Vagina (tissue), 2 donors: Measurements from ENCODE around the gene BCKDK. TPM values are rescaled to one million over a fixed set of nuclear protein-coding genes. Genes with fewer than 3 reads are reported as not detected.

Experiments
- DNase-seq, 2 donors: peaks; one replicate each; pipeline ENCODE4 v3.0.0-alpha.2; 2017; ENCODE audit errors: extremely low spot score in 2 of 2
- H3K27ac ChIP-seq: fragments of 200-600 bp; sonication (generic); one replicate; pipeline ENCODE4 v1.5.1; 2019
- H3K27me3 ChIP-seq: fragments of 200-600 bp; sonication (generic); one replicate; pipeline ENCODE4 v1.5.1; 2019
- H3K36me3 ChIP-seq, 2 donors: fragments of 200-600 bp; sonication (generic); one replicate each; pipeline ENCODE4 v1.5.1; 2017 to 2019
- H3K4me1 ChIP-seq: fragments of 200-600 bp; sonication (generic); one replicate; pipeline ENCODE4 v1.5.1; 2019
- H3K4me3 ChIP-seq, 2 donors: fragments of 200-600 bp; sonication (generic); 1 replicate in 1 of 2; 2 replicates in 1 of 2; pipeline ENCODE4 v1.5.1; 2016 to 2019
- H3K9me3 ChIP-seq: fragments of 200-600 bp; sonication (generic); one replicate; pipeline ENCODE4 v1.5.1; 2019
- POLR2A ChIP-seq, 2 donors: fragments of 450-650 bp; IDR thresholded peaks; one replicate each; pipeline ENCODE4 v1.6.1; 2017; ENCODE audit warnings: antibody characterized with exemption in 2 of 2, mild to moderate bottlenecking in 2 of 2, moderate library complexity in 2 of 2
- POLR2AphosphoS5 ChIP-seq, 2 donors: sonication (generic); formaldehyde crosslinking; IDR thresholded peaks; one replicate each; pipeline ENCODE4 v1.9.0; 2017; ENCODE audit warnings: antibody characterized with exemption in 2 of 2, mild to moderate bottlenecking in 2 of 2, low read depth in 1 of 2; ENCODE audit not compliant: insufficient read depth in 1 of 2
- intact Hi-C: fragments of 100-400 bp; cut with DNase I; formaldehyde crosslinking; loops from one replicate; pipeline ENCODE4 v1.15.1; 2023
- total RNA-seq: library from RNA; depleted of rRNA; stranded (reverse); fragments of >200 nt; gene quantifications from one replicate; pipeline ENCODE4 v1.2.3, GENCODE V29; 2016
- TF ChIP-seq, protein P1 (sequence below), 3 experiments: fragments of 450-650 bp in 2 of 3; fragments of 200-600 bp in 1 of 3; sonication (generic) in 1 of 3; IDR thresholded peaks; one replicate each; pipeline ENCODE4 v1.5.1; 2017 to 2019; ENCODE audit warnings: antibody characterized with exemption in 3 of 3, mild to moderate bottlenecking in 2 of 3, moderate library complexity in 2 of 3

The BCKDK gene
- total RNA-seq, 1 donor from 2014 or later: 48.9 TPM

DNA sequence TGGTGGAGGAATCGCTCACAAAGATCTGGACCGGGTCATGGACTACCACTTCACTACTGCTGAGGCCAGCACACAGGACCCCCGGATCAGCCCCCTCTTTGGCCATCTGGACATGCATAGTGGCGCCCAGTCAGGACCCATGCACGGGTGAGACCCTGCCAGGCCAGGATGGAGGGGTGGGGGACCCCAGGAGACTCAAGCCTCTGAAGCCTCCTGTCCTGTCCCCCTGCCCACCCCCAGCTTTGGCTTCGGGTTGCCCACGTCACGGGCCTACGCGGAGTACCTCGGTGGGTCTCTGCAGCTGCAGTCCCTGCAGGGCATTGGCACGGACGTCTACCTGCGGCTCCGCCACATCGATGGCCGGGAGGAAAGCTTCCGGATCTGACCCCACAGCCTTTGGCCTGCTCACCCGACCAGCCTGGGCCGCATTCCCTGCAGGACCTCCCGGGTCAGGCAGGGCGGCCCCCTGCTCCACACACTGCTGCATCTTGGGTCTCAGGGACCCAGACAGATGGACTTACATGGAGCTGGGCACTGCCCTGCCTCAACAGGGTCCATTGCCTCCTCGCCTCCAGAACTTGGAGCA is 3.8 kb downstream of the BCKDK start:
- Histone ChIP-seq H3K4me1 (peaks cover 31% of the 10 kb centered on the region), H3K4me3 (no peak overlapping the region), H3K9me3 (no peaks in the 10 kb centered on the region), H3K36me3 (peaks cover 0 to 32% of the 10 kb centered on the region in 2 donors), H3K27me3 (no peaks in the 10 kb centered on the region), H3K27ac (no peak overlapping the region)
- DNase-seq: no peak
- no peak for TF ChIP-seq POLR2AphosphoS5 (IDR thresholded peaks at IDR 0.05; ENCODE audit: insufficient read depth in 1 of 2, low read depth in 1 of 2)
- TF ChIP-seq, protein P1, sequence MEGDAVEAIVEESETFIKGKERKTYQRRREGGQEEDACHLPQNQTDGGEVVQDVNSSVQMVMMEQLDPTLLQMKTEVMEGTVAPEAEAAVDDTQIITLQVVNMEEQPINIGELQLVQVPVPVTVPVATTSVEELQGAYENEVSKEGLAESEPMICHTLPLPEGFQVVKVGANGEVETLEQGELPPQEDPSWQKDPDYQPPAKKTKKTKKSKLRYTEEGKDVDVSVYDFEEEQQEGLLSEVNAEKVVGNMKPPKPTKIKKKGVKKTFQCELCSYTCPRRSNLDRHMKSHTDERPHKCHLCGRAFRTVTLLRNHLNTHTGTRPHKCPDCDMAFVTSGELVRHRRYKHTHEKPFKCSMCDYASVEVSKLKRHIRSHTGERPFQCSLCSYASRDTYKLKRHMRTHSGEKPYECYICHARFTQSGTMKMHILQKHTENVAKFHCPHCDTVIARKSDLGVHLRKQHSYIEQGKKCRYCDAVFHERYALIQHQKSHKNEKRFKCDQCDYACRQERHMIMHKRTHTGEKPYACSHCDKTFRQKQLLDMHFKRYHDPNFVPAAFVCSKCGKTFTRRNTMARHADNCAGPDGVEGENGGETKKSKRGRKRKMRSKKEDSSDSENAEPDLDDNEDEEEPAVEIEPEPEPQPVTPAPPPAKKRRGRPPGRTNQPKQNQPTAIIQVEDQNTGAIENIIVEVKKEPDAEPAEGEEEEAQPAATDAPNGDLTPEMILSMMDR (IDR thresholded peaks at IDR 0.05): no peak
- TF ChIP-seq POLR2A (IDR thresholded peaks at IDR 0.05): no peak
- intact Hi-C loops: no loop called here

DNA sequence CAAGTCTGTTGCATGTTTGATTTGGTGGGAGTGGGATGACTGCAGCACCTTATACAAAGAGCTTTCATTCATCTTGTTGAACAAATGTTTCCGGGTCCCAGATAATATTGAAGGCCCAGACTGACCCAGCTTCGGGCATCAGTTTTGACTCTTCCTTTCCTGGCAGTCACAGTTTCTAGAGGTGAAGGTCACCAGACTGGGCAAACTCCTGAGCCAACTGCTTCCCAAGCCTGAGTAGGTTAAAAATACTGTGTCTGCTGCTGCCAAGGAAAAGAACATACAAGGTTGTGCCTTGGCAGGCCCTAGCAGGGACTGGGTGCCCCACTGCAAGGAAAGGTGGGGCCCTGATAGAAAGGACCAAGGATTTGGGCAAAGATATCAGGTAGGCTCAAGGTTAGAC is 4.5 kb downstream of the BCKDK start:
- H3K4me1 ChIP-seq: peaks cover 30% of the 10 kb centered on the region
- peaks cover 0 to 32% of the 10 kb centered on the region in 2 donors for H3K36me3 ChIP-seq
- H3K27ac ChIP-seq: peak overlapping the region; percentile 43
- no peaks in the 10 kb centered on the region for H3K27me3 ChIP-seq
- TF ChIP-seq POLR2A (IDR thresholded peaks at IDR 0.05) (no peak), POLR2AphosphoS5 (IDR thresholded peaks at IDR 0.05; ENCODE audit: insufficient read depth in 1 of 2, low read depth in 1 of 2) (no peak)
- TF ChIP-seq, protein P1 (IDR thresholded peaks at IDR 0.05): no peak
- DNase-seq: no peak
- H3K4me3 ChIP-seq: no peak overlapping the region
- no peaks in the 10 kb centered on the region for H3K9me3 ChIP-seq
- intact Hi-C loops: no loop called here

DNA sequence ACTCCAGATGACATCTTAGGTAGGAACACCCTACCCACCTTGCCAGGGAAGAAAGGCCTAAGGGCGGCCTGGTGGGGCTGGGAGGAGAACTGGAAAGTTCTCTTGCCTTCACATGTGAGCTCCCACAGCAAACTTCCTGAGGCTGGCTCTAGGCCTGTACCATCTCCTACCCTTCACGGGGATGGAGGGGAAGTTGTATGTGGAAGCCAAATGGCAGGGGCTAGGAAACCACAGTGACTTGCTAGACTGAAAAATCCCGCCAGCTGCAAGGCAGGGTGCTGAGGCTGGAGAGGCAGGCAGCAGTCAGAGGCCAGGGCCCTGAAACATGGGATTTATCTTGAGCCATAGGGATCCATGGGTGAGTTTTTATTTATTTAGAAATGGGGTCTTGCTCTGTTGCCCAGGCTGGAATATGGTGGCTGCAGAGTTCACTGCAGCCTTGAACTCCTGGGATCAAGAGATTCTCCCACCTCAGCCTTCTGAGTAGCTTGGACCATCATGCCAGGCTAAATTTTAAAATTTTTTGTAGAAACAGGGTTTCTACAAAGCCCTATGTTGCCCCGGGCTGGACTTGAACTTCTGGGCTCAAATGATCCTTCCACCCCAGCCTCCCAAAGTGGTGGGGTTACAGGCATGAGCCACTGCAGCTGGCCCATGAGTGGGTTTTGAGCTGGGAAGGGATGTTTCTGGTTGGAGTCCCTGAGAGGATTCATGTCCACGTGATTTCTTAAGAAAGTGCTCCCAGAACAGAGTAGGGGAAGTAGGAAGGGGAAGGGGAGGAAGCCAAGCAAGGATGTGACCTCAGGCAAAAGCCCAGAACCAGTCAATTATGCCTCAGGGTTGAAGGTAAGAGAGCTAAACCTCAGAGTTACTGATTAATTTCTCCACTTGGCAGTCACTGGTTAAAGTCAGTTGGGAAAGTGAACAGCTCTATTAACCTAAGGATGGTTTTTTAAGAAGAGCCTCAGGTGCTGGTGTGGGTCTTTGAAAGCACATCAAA is 5.2 kb downstream of the BCKDK start:
- Histone ChIP-seq H3K9me3 (no peaks in the 10 kb centered on the region), H3K27ac (peak overlapping the region; percentile 43), H3K27me3 (no peaks in the 10 kb centered on the region), H3K4me3 (no peak overlapping the region), H3K4me1 (peaks cover 31% of the 10 kb centered on the region), H3K36me3 (peaks cover 0 to 32% of the 10 kb centered on the region in 2 donors)
- TF ChIP-seq, protein P1 (IDR thresholded peaks at IDR 0.05): no peak
- TF ChIP-seq POLR2A (IDR thresholded peaks at IDR 0.05): no peak
- no peak for TF ChIP-seq POLR2AphosphoS5 (IDR thresholded peaks at IDR 0.05; ENCODE audit: insufficient read depth in 1 of 2, low read depth in 1 of 2)
- no peak for DNase-seq
- intact Hi-C loops: no loop called here

DNA sequence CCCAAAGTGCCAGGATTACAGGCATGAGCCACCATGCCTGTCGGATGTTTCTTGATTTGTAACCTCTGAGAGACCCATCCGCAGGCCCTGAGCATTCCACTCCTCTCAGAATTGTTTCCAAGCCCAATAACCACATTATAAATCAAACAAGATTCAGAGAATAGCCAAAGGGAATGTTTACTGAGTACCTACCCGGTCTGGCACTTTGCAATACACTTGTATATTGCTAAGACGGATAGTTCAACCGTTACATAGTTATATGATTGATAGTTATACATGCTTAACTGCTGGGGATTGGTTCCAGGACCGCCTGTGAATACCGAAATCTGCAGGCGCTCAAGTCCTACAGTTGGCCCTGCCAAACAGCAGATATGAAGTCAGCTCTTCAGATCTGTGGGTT is 6.3 kb downstream of the BCKDK start:
- H3K27ac ChIP-seq: no peak overlapping the region
- no peak for DNase-seq
- no peaks in the 10 kb centered on the region for H3K9me3 ChIP-seq
- TF ChIP-seq, protein P1 (IDR thresholded peaks at IDR 0.05): no peak
- TF ChIP-seq POLR2AphosphoS5 (IDR thresholded peaks at IDR 0.05; ENCODE audit: insufficient read depth in 1 of 2, low read depth in 1 of 2) (no peak), POLR2A (IDR thresholded peaks at IDR 0.05) (no peak)
- H3K27me3 ChIP-seq: no peaks in the 10 kb centered on the region
- intact Hi-C loops: no loop called here
- H3K4me1 ChIP-seq: peaks cover 31% of the 10 kb centered on the region
- H3K36me3 ChIP-seq: peaks cover 0 to 30% of the 10 kb centered on the region in 2 donors
- H3K4me3 ChIP-seq: no peak overlapping the region
